ENCODE results near the gene PDAP1.

PDAP1 gene

DNA sequence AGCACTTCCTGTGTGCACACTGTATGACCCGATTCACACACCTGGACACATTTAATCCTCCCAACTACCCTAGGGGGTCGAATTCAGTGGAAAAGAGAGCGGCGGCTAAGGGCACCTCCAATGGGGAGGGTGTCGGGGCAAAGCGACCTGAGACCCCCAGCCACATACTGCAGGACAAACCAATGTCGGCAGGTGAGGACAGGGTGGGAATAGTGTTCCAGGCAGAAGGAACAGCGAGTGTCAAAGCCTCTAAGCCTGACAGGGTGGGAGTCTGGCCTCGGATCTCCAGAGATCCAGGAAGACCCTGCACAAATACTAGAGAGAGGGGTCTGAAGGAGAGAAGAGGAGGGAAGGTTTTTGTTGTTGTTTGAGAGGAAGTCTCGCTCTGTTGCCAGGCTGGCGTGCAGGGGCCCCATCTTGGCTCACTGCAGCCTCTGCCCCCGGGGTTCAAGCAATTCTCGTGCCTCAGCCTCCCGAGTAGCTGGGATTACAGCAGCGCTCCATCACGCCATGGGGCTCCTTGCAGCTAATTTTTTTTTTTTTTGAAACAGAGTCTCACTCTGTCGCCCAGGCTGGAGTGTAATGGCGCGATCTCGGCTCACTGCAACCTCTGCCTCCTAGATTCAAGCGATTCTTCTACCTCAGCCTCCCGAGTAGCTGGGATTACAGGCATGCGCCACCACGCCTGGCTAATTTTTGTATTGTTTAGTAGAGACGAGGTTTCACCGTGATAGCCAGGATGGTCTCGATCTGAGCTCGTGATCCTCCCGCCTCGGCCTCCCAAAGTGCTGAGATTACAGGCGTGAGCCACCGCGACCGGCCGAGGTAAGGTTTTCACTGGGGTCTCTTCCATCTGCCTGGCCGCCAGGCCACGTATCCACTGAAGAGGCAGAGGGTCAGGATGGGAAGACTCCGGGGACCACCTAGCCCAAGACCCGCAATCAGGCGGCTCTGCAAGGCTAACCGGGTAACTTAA lies 35.0 kb downstream of the PDAP1 start:
- peaks cover 5% of the 10 kb centered on the region for H3K27me3 Mint-ChIP-seq (ENCODE audit: low read depth)
- peak overlapping the region; percentile 63 to 92 (median 82) for H3K27ac Mint-ChIP-seq
- H3K4me1 Mint-ChIP-seq = peaks cover 15% of the 10 kb centered on the region
- peak overlapping the region; percentile 81 to 86 (median 83) for H3K4me3 Mint-ChIP-seq
- no peaks in the 10 kb centered on the region for H3K9me3 Mint-ChIP-seq
- peaks cover 4% of the 10 kb centered on the region for H3K36me3 Mint-ChIP-seq (ENCODE audit: low read depth)
- TF ChIP-seq, protein P1, sequence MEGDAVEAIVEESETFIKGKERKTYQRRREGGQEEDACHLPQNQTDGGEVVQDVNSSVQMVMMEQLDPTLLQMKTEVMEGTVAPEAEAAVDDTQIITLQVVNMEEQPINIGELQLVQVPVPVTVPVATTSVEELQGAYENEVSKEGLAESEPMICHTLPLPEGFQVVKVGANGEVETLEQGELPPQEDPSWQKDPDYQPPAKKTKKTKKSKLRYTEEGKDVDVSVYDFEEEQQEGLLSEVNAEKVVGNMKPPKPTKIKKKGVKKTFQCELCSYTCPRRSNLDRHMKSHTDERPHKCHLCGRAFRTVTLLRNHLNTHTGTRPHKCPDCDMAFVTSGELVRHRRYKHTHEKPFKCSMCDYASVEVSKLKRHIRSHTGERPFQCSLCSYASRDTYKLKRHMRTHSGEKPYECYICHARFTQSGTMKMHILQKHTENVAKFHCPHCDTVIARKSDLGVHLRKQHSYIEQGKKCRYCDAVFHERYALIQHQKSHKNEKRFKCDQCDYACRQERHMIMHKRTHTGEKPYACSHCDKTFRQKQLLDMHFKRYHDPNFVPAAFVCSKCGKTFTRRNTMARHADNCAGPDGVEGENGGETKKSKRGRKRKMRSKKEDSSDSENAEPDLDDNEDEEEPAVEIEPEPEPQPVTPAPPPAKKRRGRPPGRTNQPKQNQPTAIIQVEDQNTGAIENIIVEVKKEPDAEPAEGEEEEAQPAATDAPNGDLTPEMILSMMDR (IDR thresholded peaks at IDR 0.05; ENCODE audit: unreplicated experiment in 3 of 3) = no peak

DNA sequence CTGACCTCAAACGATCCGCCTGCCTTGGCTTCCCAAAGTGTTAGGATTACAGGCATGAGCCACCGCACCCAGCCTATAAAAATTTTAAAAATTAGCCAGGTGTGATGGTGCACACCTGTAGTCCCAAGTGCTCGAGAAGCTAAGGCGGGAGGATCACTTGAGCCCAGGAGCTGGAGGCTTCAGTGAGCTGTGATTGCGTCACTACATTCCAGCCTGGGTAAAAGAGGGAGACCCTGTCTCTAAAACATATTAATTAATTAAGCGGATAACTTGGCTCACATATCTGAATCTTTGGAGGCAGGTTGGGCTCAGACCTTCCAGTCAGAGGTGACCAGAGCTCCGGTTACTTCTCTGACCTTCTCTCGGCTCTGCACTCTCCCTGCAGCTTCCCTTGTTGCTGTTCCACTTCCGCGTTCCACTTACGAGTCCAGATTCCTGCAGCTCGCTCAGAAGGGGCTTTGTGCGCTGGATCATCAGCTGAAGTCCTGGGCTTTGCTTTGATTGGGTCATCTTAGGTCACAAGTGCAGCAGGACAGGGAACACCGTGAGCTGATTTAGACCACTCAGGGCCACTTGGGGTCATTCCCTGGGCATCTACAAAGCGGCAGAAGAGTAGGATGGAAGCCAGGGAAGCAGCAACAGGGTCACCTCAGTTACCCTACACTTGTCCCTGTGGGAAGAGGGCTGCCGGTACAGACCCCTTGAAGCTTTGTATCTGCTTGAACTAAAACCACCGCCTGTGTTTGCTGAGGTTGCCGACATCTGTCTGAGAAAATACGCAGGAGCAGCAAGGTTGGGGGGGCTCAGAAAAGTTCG lies 35.9 kb downstream of the PDAP1 start:
- TF ChIP-seq, protein P1 (IDR thresholded peaks at IDR 0.05; ENCODE audit: unreplicated experiment in 3 of 3) = no peak
- Mint-ChIP-seq H3K36me3 (ENCODE audit: low read depth) (peaks cover 4% of the 10 kb centered on the region), H3K4me3 (peak overlapping the region; percentile 81 to 86 (median 83)), H3K27ac (peak overlapping the region; percentile 63 to 92 (median 82)), H3K9me3 (no peaks in the 10 kb centered on the region), H3K4me1 (peaks cover 15% of the 10 kb centered on the region), H3K27me3 (ENCODE audit: low read depth) (peaks cover 5% of the 10 kb centered on the region)

DNA sequence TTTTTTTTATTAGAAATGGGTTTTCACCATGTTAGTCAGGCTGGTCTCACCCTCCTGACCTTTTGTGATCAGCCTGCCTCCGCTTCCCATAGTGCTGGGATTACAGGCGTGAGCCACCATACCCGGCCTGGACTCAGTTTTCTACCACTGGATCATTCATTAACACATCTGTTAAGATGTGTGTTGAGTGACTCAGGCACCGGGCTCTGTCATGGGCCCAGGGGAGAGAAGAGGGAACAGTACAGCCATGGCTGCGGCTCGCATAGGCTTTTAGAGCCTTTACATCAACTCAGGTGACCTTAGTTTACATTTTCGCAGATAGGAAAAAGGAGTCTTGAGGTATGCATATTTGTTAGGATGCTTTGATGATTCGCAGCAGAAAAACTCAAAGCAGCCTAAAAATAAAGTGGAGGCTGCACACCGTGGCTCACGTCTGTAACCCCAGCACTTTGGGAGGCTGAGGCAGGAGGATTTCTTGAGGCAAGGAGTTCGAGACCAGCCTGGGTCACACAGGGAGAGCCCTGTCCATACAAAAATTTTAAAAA lies 36.9 kb downstream of the PDAP1 start:
- Mint-ChIP-seq H3K9me3 (no peaks in the 10 kb centered on the region), H3K4me3 (peak overlapping the region in 2 of 3 experiments; percentile 19)

DNA sequence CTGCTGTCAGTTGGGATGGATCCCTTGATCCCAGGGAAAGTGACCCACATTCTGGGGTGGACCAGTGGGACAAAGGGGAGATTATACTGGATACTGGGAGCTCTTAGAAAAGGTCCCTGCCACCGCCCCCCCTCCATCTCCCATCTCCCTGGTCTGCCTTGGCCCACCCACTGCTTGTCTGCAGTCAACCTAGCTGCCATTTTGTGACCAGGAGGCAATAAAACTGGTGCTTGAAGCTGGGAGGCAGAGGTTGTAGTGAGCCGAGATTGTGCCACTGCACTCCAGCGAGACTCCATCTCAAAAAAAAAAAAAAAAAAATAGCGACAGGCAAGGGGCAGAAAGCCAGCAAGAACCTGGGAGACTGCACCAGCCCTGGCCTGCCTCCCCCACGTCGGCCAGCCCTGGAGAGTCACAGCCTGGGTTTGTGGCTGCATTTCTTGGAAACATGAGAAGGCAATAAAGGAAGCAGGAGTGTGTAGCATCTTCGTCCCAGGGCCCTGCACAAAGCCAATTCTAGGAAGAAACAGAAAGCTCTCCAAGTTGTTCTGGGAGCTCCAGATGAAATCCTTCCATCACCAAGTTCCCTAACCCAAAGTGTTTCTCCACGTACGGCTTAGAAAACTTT lies 38.5 kb downstream of the PDAP1 start:
- Mint-ChIP-seq H3K27me3 (ENCODE audit: low read depth) (peaks cover 5% of the 10 kb centered on the region), H3K36me3 (ENCODE audit: low read depth) (peaks cover 20% of the 10 kb centered on the region), H3K4me3 (peak overlapping the region in 1 of 3 experiments; percentile 31), H3K9me3 (no peaks in the 10 kb centered on the region), H3K4me1 (peaks cover 15% of the 10 kb centered on the region), H3K27ac (peak overlapping the region; percentile 64 to 77 (median 71))
- TF ChIP-seq, protein P1 (IDR thresholded peaks at IDR 0.05; ENCODE audit: unreplicated experiment in 3 of 3) = no peak

More for the DNA sequence above, 36.9 kb downstream of the PDAP1 start:
- Mint-ChIP-seq H3K27ac (no peak overlapping the region), H3K36me3 (ENCODE audit: low read depth) (peaks cover 12% of the 10 kb centered on the region), H3K4me1 (peaks cover 15% of the 10 kb centered on the region), H3K27me3 (ENCODE audit: low read depth) (peaks cover 5% of the 10 kb centered on the region)
- TF ChIP-seq, protein P1 (IDR thresholded peaks at IDR 0.05; ENCODE audit: unreplicated experiment in 3 of 3) = no peak

DNA sequence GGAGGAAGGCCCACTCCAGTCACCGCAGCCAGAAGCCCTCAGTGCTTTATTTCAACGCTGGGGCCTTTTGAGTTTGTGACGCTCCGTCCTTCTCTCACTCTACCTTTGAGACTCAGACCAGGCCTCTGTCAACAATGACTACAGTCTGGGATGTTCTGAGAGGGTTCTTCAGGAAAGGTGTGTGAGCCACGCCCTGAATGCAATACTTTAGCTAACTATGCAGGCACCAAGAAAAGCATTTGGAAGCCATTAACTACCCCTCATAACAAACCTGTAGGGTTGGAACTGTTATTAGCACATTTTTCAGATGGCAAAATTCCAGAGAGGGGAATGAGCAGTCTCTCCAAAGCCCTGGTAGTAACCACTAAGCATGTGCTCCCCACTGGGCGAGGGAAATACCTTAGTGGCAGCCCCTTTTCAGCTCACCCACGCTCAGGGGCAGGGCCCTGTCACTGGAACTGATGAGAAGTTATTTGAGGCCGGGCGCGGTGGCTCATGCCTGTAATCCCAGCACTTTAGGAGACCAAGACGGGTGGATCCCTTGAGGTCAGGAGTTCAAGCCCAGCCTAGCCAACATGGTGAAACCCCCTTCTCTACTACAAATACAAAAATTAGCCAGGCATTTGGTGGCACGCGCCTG lies 39.5 kb downstream of the PDAP1 start:
- no peak overlapping the region for H3K27ac Mint-ChIP-seq
- H3K4me3 Mint-ChIP-seq = no peak overlapping the region
- peaks cover 27% of the 10 kb centered on the region for H3K36me3 Mint-ChIP-seq (ENCODE audit: low read depth)
- H3K4me1 Mint-ChIP-seq = peaks cover 15% of the 10 kb centered on the region
- H3K27me3 Mint-ChIP-seq (ENCODE audit: low read depth) = peaks cover 5% of the 10 kb centered on the region
- no peaks in the 10 kb centered on the region for H3K9me3 Mint-ChIP-seq
- TF ChIP-seq, protein P1 (IDR thresholded peaks at IDR 0.05; ENCODE audit: unreplicated experiment in 3 of 3) = no peak
